DND-41 (cell line): ENCODE data around the gene PLA2G2D.

ENCODE experiments used
- ATAC-seq: fragments of 200-7000 bp; cut with Tn5 transposase; 3 replicates; pipeline ENCODE4 v1.9.1; 2021; ENCODE audit warnings: low read depth; ENCODE audit not compliant: insufficient read depth
- DNase-seq: peaks from one replicate; pipeline ENCODE4 v3.0.0-alpha.2; 2020
- H2AFZ ChIP-seq: 2 replicates; pipeline ENCODE4 v1.6.0; 2012; ENCODE audit warnings: low read depth, low read length
- H3K27ac ChIP-seq: 2 replicates; pipeline ENCODE4 v1.5.1; 2012; ENCODE audit warnings: low read length, inconsistent platforms
- H3K27me3 ChIP-seq: fragments of 200-600 bp; sonication (generic); 2 replicates; pipeline ENCODE4 v1.6.0; 2012; ENCODE audit warnings: low read length, mild to moderate bottlenecking, inconsistent platforms; ENCODE audit not compliant: insufficient read depth, poor library complexity
- H3K36me3 ChIP-seq: 2 replicates; pipeline ENCODE4 v1.5.1; 2012; ENCODE audit warnings: low read length, inconsistent platforms; ENCODE audit not compliant: insufficient read depth
- H3K4me1 ChIP-seq: 2 replicates; pipeline ENCODE4 v1.5.1; 2012; ENCODE audit warnings: mild to moderate bottlenecking, low read length; ENCODE audit not compliant: insufficient read depth
- H3K4me2 ChIP-seq: 2 replicates; pipeline ENCODE4 v1.6.0; 2012; ENCODE audit warnings: mild to moderate bottlenecking, moderate library complexity, low read length, inconsistent platforms; ENCODE audit not compliant: insufficient read depth
- H3K4me3 ChIP-seq, 2 experiments: fragments of 200-600 bp in 1 of 2; shearing (Covaris generic) in 1 of 2; 2 replicates each; pipeline ENCODE4 v1.5.1; 2012 to 2016; ENCODE audit warnings: inconsistent platforms in 2 of 2, low read length in 2 of 2, mild to moderate bottlenecking in 2 of 2, low read depth in 1 of 2, moderate library complexity in 1 of 2
- H3K79me2 ChIP-seq: 2 replicates; pipeline ENCODE4 v1.6.0; 2012; ENCODE audit warnings: low read length, inconsistent platforms; ENCODE audit not compliant: insufficient read depth
- H3K9ac ChIP-seq: 2 replicates; pipeline ENCODE4 v1.6.0; 2012; ENCODE audit warnings: low read depth, mild to moderate bottlenecking, inconsistent platforms, low read length, moderate library complexity
- H3K9me3 ChIP-seq: 2 replicates; pipeline ENCODE4 v1.5.1; 2012; ENCODE audit warnings: low read length, moderate library complexity, mild to moderate bottlenecking, inconsistent platforms; ENCODE audit not compliant: insufficient read depth, severe bottlenecking
- H4K20me1 ChIP-seq: 2 replicates; pipeline ENCODE4 v1.6.0; 2012; ENCODE audit warnings: low read length; ENCODE audit not compliant: insufficient read depth
- CTCF ChIP-seq: IDR thresholded peaks from 2 replicates; pipeline ENCODE4 v1.5.1; 2012; ENCODE audit warnings: borderline replicate concordance, low read length, moderate library complexity, mild to moderate bottlenecking; ENCODE audit not compliant: poor library complexity, severe bottlenecking; ENCODE audit errors: extremely low read depth
- EZH2 ChIP-seq: IDR thresholded peaks from 3 replicates; pipeline ENCODE4 v1.6.1; 2012; ENCODE audit warnings: borderline replicate concordance, low read depth, mild to moderate bottlenecking, moderate library complexity, low read length, inconsistent platforms; ENCODE audit not compliant: severe bottlenecking

The PLA2G2D gene

GRCh38 chr1:20119347-20119746, at the start of gene PLA2G2D:
Gene PLA2G2D, minus strand, starts transcription at chr1:20119536. Its CDS starts 38 bp downstream, at chr1:20119498.
- Histone ChIP-seq H3K36me3 (no peaks in the 10 kb centered on the region), H3K9ac (no peak within 1 kb of the TSS), H3K27ac (no peak within 1 kb of the TSS), H4K20me1 (no peaks in the 10 kb centered on the region; the same call in 1 of the 2 replicates), H3K27me3 (no peaks in the 10 kb centered on the region), H2AFZ (no peak within 1 kb of the TSS), H3K4me3 (no peak within 1 kb of the TSS), H3K4me2 (no peak within 1 kb of the TSS), H3K4me1 (no peaks in the 10 kb centered on the region), H3K79me2 (no peaks in the 10 kb centered on the region), H3K9me3 (no peaks in the 10 kb centered on the region)
- TF ChIP-seq CTCF (no peak), EZH2 (no peak)
- ATAC-seq (no peak), DNase-seq (no peak)

GRCh38 chr1:20168564-20169491, 49.5 kb upstream of the PLA2G2D start:
- ATAC-seq (no peak), DNase-seq (no peak)
- Histone ChIP-seq H3K79me2 (peaks cover 3% of the 10 kb centered on the region; the same call in 1 of the 2 replicates), H3K27me3 (no peaks in the 10 kb centered on the region), H3K9me3 (no peaks in the 10 kb centered on the region), H3K4me2 (no peak overlapping the region), H4K20me1 (peaks cover 4% of the 10 kb centered on the region; the same call in 1 of the 2 replicates), H3K27ac (no peak overlapping the region), H3K9ac (no peak overlapping the region), H3K4me1 (peaks cover under 1% of the 10 kb centered on the region; the same call in 1 of the 2 replicates), H2AFZ (no peak overlapping the region), H3K36me3 (no peaks in the 10 kb centered on the region), H3K4me3 (no peak overlapping the region)
- no peak for TF ChIP-seq EZH2
- TF ChIP-seq CTCF, result no peak

- Histone ChIP-seq H3K36me3 (no peaks in the 10 kb centered on the region), H3K4me2 (no peak overlapping the region), H4K20me1 (peaks cover 4% of the 10 kb centered on the region; the same call in 1 of the 2 replicates), H3K27me3 (no peaks in the 10 kb centered on the region), H3K4me1 (no peaks in the 10 kb centered on the region), H3K9ac (no peak overlapping the region), H3K9me3 (peaks cover 7% of the 10 kb centered on the region), H2AFZ (no peak overlapping the region), H3K27ac (no peak overlapping the region), H3K4me3 (no peak overlapping the region), H3K79me2 (no peaks in the 10 kb centered on the region)
- TF ChIP-seq EZH2 (no peak), CTCF (no peak)
- ATAC-seq (no peak), DNase-seq (no peak)
Measured at GRCh38 chr1:20167126-20167525, 47.8 kb upstream of the PLA2G2D start.
